ENCODE measurements around the gene RARG. TPM values are rescaled to one million over a fixed set of nuclear protein-coding genes. Genes with fewer than 3 reads are reported as not detected.

RARG gene
- total RNA-seq, 1 experiment from 2014 or later, result 77.2 TPM

GRCh38 chr12:53200107-53200457 is 31.9 kb downstream of the RARG start:
- ATAC-seq (no peak), DNase-seq (ENCODE audit: low spot score) (no peak)
- H3K4me3 Mint-ChIP-seq, result no peak overlapping the region
- H3K9me3 Mint-ChIP-seq, result no peaks in the 10 kb centered on the region
- H3K27ac Mint-ChIP-seq, result no peak overlapping the region
- H3K4me1 Mint-ChIP-seq, result no peaks in the 10 kb centered on the region
- TF ChIP-seq GRHL2 (CRISPR knock-in tag; IDR thresholded peaks at IDR 0.05; ENCODE audit: insufficient replicate concordance, severe bottlenecking), result no peak
- TF ChIP-seq ZNF263 (CRISPR knock-in tag; IDR thresholded peaks at IDR 0.05; ENCODE audit: low read depth), result no peak
- TF ChIP-seq ZBTB21 (CRISPR knock-in tag; IDR thresholded peaks at IDR 0.05; ENCODE audit: borderline replicate concordance), result no peak
- TF ChIP-seq ATF1 (CRISPR knock-in tag; IDR thresholded peaks at IDR 0.05), result no peak
- POLR2A ChIA-PET, result no interaction called here
- H3K27me3 Mint-ChIP-seq (ENCODE audit: low read depth), result peaks cover 57% of the 10 kb centered on the region
- CTCF ChIA-PET, result interaction anchor here (0.6 to 10.2 kb wide), 7 partner anchors 10 to 138 kb away, joined by 3 to 136 read pairs (median 12); partner anchors contain the start of genes AAAS and ESPL1
- H3K36me3 Mint-ChIP-seq, result no peaks in the 10 kb centered on the region

- ChIA-PET POLR2A (no interaction called here), CTCF (interaction anchor here (1.0 to 10.2 kb wide), 10 partner anchors 10 to 138 kb away, joined by 3 to 136 read pairs (median 16); partner anchors contain the start of genes AAAS and ESPL1)
Observed at GRCh38 chr12:53199700-53200099, 32.3 kb downstream of the RARG start.

GRCh38 chr12:53198486-53199110 is 33.4 kb downstream of the RARG start:
- Mint-ChIP-seq H3K9me3 (no peaks in the 10 kb centered on the region), H3K4me1 (no peaks in the 10 kb centered on the region), H3K4me3 (peak overlapping the region; percentile 57), H3K27ac (no peak overlapping the region), H3K36me3 (no peaks in the 10 kb centered on the region), H3K27me3 (ENCODE audit: low read depth) (peaks cover 71% of the 10 kb centered on the region)
- ATAC-seq (no peak), DNase-seq (ENCODE audit: low spot score) (no peak)
- CTCF ChIA-PET, result interaction anchor here (0.6 to 10.2 kb wide), 31 partner anchors 10 to 151 kb away, joined by 3 to 136 read pairs (median 12); partner anchors contain the start of genes AAAS, CSAD, ESPL1 and IGFBP6
- POLR2A ChIA-PET, result interaction anchor here (0.7 kb wide), 1 partner anchor 1360 kb away, joined by 3 read pairs; no protein-coding TSS in a partner anchor
- no peak for TF ChIP-seq SMAD4 (CRISPR knock-in tag; IDR thresholded peaks at IDR 0.05)
- TF ChIP-seq USF1 (CRISPR knock-in tag; IDR thresholded peaks at IDR 0.05), result no peak
- TF ChIP-seq ZNF263 (CRISPR knock-in tag; IDR thresholded peaks at IDR 0.05; ENCODE audit: low read depth), result no peak
- TF ChIP-seq TP53 (CRISPR knock-in tag; IDR thresholded peaks at IDR 0.05), result no peak
- no peak for TF ChIP-seq CBFB (CRISPR knock-in tag; IDR thresholded peaks at IDR 0.05; ENCODE audit: low read depth)
- no peak for TF ChIP-seq SMAD3 (CRISPR knock-in tag; IDR thresholded peaks at IDR 0.05; ENCODE audit: borderline replicate concordance)
- no peak for TF ChIP-seq IRF1 (CRISPR knock-in tag; IDR thresholded peaks at IDR 0.05)
- TF ChIP-seq MAX (CRISPR knock-in tag; IDR thresholded peaks at IDR 0.05), result no peak
- no peak for TF ChIP-seq CREM (CRISPR knock-in tag; IDR thresholded peaks at IDR 0.05)
- TF ChIP-seq EMX1 (CRISPR knock-in tag; IDR thresholded peaks at IDR 0.05), result no peak

More at GRCh38 chr12:53199700-53200099, 32.3 kb downstream of the RARG start:
- Mint-ChIP-seq H3K4me1 (no peaks in the 10 kb centered on the region), H3K9me3 (no peaks in the 10 kb centered on the region), H3K27me3 (ENCODE audit: low read depth) (peaks cover 60% of the 10 kb centered on the region), H3K36me3 (no peaks in the 10 kb centered on the region), H3K27ac (no peak overlapping the region), H3K4me3 (no peak overlapping the region)
- DNase-seq (ENCODE audit: low spot score) (no peak), ATAC-seq (no peak)
- no peak for TF ChIP-seq IRF1 (CRISPR knock-in tag; IDR thresholded peaks at IDR 0.05)
- TF ChIP-seq E2F1 (CRISPR knock-in tag; IDR thresholded peaks at IDR 0.05), result no peak
